Heart right ventricle (tissue), 16 donors: ENCODE data around the gene THSD4. TPM values are rescaled to one million over a fixed set of nuclear protein-coding genes. Genes with fewer than 3 reads are reported as not detected.
A peak's percentile ranks its signal among the peaks of the same experiment; 100 is the strongest.

ENCODE experiments used
- ATAC-seq, 8 donors: fragments of 200-7000 bp; cut with Tn5 transposase; one replicate each; pipeline ENCODE4 v1.9.1; 2020; ENCODE audit warnings: mild to moderate bottlenecking in 8 of 8, moderate library complexity in 8 of 8, moderate number of reproducible peaks in 1 of 8
- DNase-seq, 2 donors: peaks; one replicate each; pipeline ENCODE4 v3.0.0-alpha.2; 2020
- H3K27ac ChIP-seq, 10 donors: fragments of 200-600 bp; sonication (generic) in 2 of 10; one replicate each; pipeline versions ENCODE4 v1.5.0 to v1.8.0; 2020 to 2022; ENCODE audit warnings: mild to moderate bottlenecking in 3 of 10
- H3K27me3 ChIP-seq, 7 donors: fragments of 200-600 bp; one replicate each; pipeline ENCODE4 v1.8.0; 2021 to 2022; ENCODE audit warnings: mild to moderate bottlenecking in 2 of 7
- H3K36me3 ChIP-seq, 9 donors: fragments of 200-600 bp; sonication (generic) in 1 of 9; one replicate each; pipeline versions ENCODE4 v1.5.0 to v1.8.0; 2020 to 2022; ENCODE audit warnings: mild to moderate bottlenecking in 2 of 9
- H3K4me1 ChIP-seq, 9 donors: fragments of 200-600 bp; sonication (generic) in 1 of 9; one replicate each; pipeline versions ENCODE4 v1.5.0 to v1.8.0; 2020 to 2022; ENCODE audit warnings: mild to moderate bottlenecking in 4 of 9
- H3K4me3 ChIP-seq, 10 donors: fragments of 200-600 bp; sonication (generic) in 2 of 10; one replicate each; pipeline versions ENCODE4 v1.5.0 to v1.8.0; 2020 to 2022; ENCODE audit warnings: mild to moderate bottlenecking in 7 of 10, moderate library complexity in 2 of 10
- H3K9me3 ChIP-seq, 11 donors: fragments of 200-600 bp in 10 of 11; sonication (generic) in 2 of 11; one replicate each; pipeline versions ENCODE4 v1.5.0 to v1.8.0; 2013 to 2022; ENCODE audit warnings: mild to moderate bottlenecking in 2 of 11, control low read depth in 1 of 11, moderate library complexity in 1 of 11
- WGBS, 2 donors: extraction: QIAGEN DNeasy Blood & Tissue Kit; methylation state at CpG; one replicate each; pipeline ENCODE4 v1.1.7; 2013; ENCODE audit warnings: inconsistent platforms in 1 of 2; 5-methylcytosine and 5-hydroxymethylcytosine counted together
- intact Hi-C, 10 donors: fragments of 100-400 bp; cut with DNase I; formaldehyde crosslinking; loops; one replicate each; pipeline versions ENCODE4 v1.11.1 to v1.14.2; 2022
- polyA plus RNA-seq, 2 donors: library from polyadenylated mRNA; stranded (reverse); fragments of 200-250 nt; gene quantifications; one replicate each; pipeline ENCODE4 v1.2.3, GENCODE V29; 2013
- total RNA-seq, 10 donors: library from RNA; stranded (reverse); fragmentation: NEBNext Ultra II Directional in 3 of 10; extraction: Animal tissue kit (Norgen Biotek cat#: 25700) in 3 of 10; gene quantifications; one replicate each; pipeline versions ENCODE4 v1.2.1 to v1.2.4, GENCODE V29; 2021 to 2023
- TF ChIP-seq, protein P1 (sequence below), 9 donors: fragments of 200-600 bp; sonication (generic) in 2 of 9; IDR thresholded peaks; one replicate each; pipeline versions ENCODE4 v1.5.0 to v1.8.0; 2021 to 2022; ENCODE audit warnings: antibody characterized with exemption in 9 of 9, mild to moderate bottlenecking in 5 of 9, moderate library complexity in 1 of 9
- donor health status: Arrhythmogenic right ventricular cardiomyopathy.
- donor health status: ischemic (EF 13 %, LVEDD 7.1; RV severe dilation, severe dysfunction).
- donor health status: healthy with polysubstance abuse.
- donor health status: DM: no; HTN: yes; CAD: no.
- donor health status: DM: no; HTN: no; CAD: no.
- donor health status: ischemic (EF 25% LVEDD 6.9; RV normal size, moderate dysfunction).
- donor health status: ischemic (EF 25% LVEDD 5.7; RV mildly dilated, moderate dysfunction).
- donor health status: healthy.
- donor health status: DM: yes; HTN: yes; CAD: no.
- donor health status: Ischemic cardiomyopathy.
- donor health status: ischemic (EF 35%, LVEDD 5.7; RV mildly dilated, moderate dysfunction).
- donor health status: nonischemic (EF 11% LVEDD 7.7; RV severe dilation, severe dysfunction).
- donor health status: DM: yes; HTN: yes; CAD: no.
- donor health status: PGD.
- donor health status: ischemic (EF 29% LVEDD 5.4; RV normal size, mild dysfunction).
- donor health status: nonischemic (EF 23%, LVEDD 6.1; RV moderate dilation, normal function).

Gene THSD4
- total and polyA plus RNA-seq, 12 donors, result 20.8 to 212 (median 139) TPM

DNA sequence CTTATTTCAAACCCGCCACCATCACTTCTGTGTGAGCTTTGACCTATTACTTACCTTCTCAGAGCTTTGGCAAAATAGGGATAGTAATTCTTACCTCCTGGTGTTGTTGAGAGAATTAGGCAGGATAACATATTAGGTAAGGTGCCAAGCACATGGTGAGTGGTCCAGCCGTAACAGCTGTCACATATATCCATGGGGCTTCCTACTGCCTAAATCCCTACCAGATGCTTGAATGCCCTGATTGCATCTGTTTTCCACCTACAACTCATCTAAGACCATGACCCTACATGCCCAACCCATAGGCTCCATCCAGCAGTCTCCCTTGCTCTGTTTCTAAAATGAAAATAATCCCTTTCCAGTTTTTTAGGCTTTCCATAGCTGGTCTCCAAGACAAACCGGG lies 532.8 kb downstream of the THSD4 start:
- DNase-seq, result no peak
- Histone ChIP-seq H3K4me1 (peaks cover 0 to 34% (median 14%) of the 10 kb centered on the region in 9 donors), H3K36me3 (no peaks in the 10 kb centered on the region), H3K9me3 (peaks cover 0 to 9% (median 0%) of the 10 kb centered on the region in 11 donors), H3K27ac (no peak overlapping the region), H3K27me3 (no peaks in the 10 kb centered on the region), H3K4me3 (no peak overlapping the region)
- WGBS, 2 donors, result 82 to 90% methylated on average over 3 of the region's 3 CpGs
- TF ChIP-seq, protein P1, sequence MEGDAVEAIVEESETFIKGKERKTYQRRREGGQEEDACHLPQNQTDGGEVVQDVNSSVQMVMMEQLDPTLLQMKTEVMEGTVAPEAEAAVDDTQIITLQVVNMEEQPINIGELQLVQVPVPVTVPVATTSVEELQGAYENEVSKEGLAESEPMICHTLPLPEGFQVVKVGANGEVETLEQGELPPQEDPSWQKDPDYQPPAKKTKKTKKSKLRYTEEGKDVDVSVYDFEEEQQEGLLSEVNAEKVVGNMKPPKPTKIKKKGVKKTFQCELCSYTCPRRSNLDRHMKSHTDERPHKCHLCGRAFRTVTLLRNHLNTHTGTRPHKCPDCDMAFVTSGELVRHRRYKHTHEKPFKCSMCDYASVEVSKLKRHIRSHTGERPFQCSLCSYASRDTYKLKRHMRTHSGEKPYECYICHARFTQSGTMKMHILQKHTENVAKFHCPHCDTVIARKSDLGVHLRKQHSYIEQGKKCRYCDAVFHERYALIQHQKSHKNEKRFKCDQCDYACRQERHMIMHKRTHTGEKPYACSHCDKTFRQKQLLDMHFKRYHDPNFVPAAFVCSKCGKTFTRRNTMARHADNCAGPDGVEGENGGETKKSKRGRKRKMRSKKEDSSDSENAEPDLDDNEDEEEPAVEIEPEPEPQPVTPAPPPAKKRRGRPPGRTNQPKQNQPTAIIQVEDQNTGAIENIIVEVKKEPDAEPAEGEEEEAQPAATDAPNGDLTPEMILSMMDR (IDR thresholded peaks at IDR 0.05), result no peak
- intact Hi-C loops, result no loop called here
- ATAC-seq, result no peak

DNA sequence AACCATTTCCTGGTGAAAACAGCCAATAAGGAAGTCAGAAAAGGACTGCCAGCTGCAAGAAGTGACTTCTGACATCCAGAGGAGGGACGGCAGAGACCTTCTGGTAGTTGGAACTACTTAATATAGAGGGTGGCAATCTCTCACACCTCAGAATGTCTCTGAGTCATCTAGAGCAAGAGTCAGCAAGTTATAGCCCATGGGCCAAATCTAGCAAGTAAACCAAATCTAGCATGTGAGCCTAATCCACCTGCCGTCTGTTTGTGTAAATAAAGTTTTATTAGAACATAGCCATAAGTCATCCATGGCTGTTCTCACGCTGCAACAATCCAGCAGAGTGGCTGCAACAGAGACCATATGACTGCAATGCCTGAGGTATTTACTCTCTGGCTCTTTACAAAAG lies 534.6 kb downstream of the THSD4 start:
- no peak overlapping the region for H3K27ac ChIP-seq
- WGBS, 2 donors, result 82 to 83% methylated on average over 3 of the region's 3 CpGs

DNA sequence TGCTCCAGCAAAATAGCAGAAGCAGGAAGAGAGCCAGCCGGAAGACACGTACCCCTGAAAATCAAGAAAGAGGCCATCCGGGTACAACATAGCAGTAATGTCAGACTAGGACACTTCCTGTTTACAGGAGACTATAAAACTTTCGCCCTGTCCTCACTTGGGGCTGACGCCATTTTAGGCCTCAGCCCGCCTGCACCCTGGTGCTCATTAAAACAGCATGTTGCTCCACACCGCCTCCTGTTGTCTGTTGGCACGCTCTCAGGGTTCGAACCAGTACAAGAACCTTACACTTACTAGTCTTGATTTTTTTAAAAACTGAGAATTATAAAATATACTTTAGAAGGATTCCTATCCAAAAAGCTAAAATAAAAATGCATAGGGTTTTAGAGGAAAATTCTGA lies 535.3 kb downstream of the THSD4 start:
- no peaks in the 10 kb centered on the region for H3K27me3 ChIP-seq
- peak overlapping the region in 1 of 10 donors; percentile 23 for H3K27ac ChIP-seq
- intact Hi-C loops, result loop anchor here in 6 of 10 donors (2.0 to 10.0 kb wide), 7 partner anchors 72 to 206 kb away; no protein-coding TSS in a partner anchor
- TF ChIP-seq, protein P1 (IDR thresholded peaks at IDR 0.05), result no peak
- H3K4me3 ChIP-seq, result no peak overlapping the region
- WGBS, 2 donors, result 77 to 94% methylated on average over 9 of the region's 9 CpGs
- no peaks in the 10 kb centered on the region for H3K9me3 ChIP-seq
- H3K4me1 ChIP-seq, result peaks cover 5 to 59% (median 26%) of the 10 kb centered on the region in 9 donors
- ATAC-seq, result no peak
- no peaks in the 10 kb centered on the region for H3K36me3 ChIP-seq
- no peak for DNase-seq

More for the DNA sequence above, 534.6 kb downstream of the THSD4 start:
- no peaks in the 10 kb centered on the region for H3K27me3 ChIP-seq
- peaks cover 5 to 52% (median 25%) of the 10 kb centered on the region in 9 donors for H3K4me1 ChIP-seq
- DNase-seq (no peak), ATAC-seq (no peak)
- intact Hi-C loops, result loop anchor here in 6 of 10 donors (2.0 to 10.0 kb wide), 7 partner anchors 72 to 205 kb away; no protein-coding TSS in a partner anchor
- H3K36me3 ChIP-seq, result no peaks in the 10 kb centered on the region
- peaks cover 0 to 6% (median 0%) of the 10 kb centered on the region in 11 donors for H3K9me3 ChIP-seq
- TF ChIP-seq, protein P1 (IDR thresholded peaks at IDR 0.05), result no peak
- H3K4me3 ChIP-seq, result no peak overlapping the region

DNA sequence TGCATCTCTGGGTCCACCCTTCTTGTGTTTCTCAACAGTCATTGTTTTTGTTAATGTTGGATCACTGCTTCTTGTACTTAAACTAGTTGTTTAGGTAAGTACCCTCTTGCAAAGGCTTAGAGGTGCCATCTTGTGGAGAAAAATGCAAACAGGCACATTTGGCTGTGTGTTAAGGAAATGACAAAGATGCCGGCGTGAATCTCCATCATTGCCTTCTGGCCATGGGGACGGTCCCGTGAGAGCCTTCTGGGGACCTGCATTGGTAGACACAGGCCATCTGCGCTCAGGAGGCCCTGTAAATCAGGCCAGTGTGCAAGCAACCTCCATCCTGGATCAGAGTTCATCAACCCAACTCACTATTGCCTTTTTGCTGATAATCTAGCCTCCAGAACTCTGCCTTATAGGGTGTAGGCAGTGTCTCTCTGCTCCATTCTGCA lies 536.5 kb downstream of the THSD4 start:
- Histone ChIP-seq H3K9me3 (no peaks in the 10 kb centered on the region), H3K27ac (peak overlapping the region in 2 of 10 donors; percentile 15 to 27), H3K36me3 (no peaks in the 10 kb centered on the region), H3K27me3 (no peaks in the 10 kb centered on the region), H3K4me1 (peaks cover 5 to 57% (median 26%) of the 10 kb centered on the region in 9 donors), H3K4me3 (no peak overlapping the region)
- peak in 5 of 8 donors; percentile 31 to 43 (median 35) for ATAC-seq
- no peak for DNase-seq
- intact Hi-C loops, result loop anchor here in 7 of 10 donors (2.0 to 10.0 kb wide), 7 partner anchors 71 to 207 kb away; no protein-coding TSS in a partner anchor
- TF ChIP-seq, protein P1 (IDR thresholded peaks at IDR 0.05), result peak in 8 of 9 donors; percentile 18 to 59 (median 40)
- 58 to 77% methylated on average over 5 of the region's 5 CpGs for WGBS, 2 donors
